Prostate gland (tissue), 2 donors: ENCODE measurements around the gene NEK4. TPM values are rescaled to one million over a fixed set of nuclear protein-coding genes. Genes with fewer than 3 reads are reported as not detected.

Experiments
- DNase-seq: peaks from one replicate; pipeline ENCODE4 v3.0.0-alpha.2; 2019; ENCODE audit warnings: low spot score
- H3K27ac ChIP-seq, 2 donors: fragments of 200-600 bp; sonication (generic); 2 replicates each; pipeline ENCODE4 v1.5.1; 2017 to 2019
- H3K27me3 ChIP-seq: fragments of 200-600 bp; sonication (generic); replicated peaks from 2 replicates; pipeline ENCODE4 v1.5.1; 2019; ENCODE audit not compliant: insufficient read depth
- H3K36me3 ChIP-seq, 2 donors: fragments of 200-600 bp; sonication (generic); 1 replicate in 1 of 2; 2 replicates in 1 of 2; pipeline versions ENCODE4 v1.5.1 to v1.8.1; 2017 to 2019
- H3K4me1 ChIP-seq: fragments of 200-600 bp; sonication (generic); replicated peaks from 2 replicates; pipeline ENCODE4 v1.5.1; 2019
- H3K4me3 ChIP-seq, 2 donors: fragments of 200-600 bp; sonication (generic); 2 replicates each; pipeline ENCODE4 v1.5.1; 2017 to 2019
- H3K9me3 ChIP-seq: fragments of 200-600 bp; sonication (generic); 2 replicates; pipeline ENCODE4 v1.5.1; 2017
- CTCF ChIP-seq, 4 experiments: fragments of 200-600 bp in 2 of 4; fragments of 450-650 bp in 2 of 4; sonication (generic) in 2 of 4; IDR thresholded peaks; 1 replicate in 3 of 4; 2 replicates in 1 of 4; pipeline ENCODE4 v1.5.1; 2016 to 2019; ENCODE audit warnings: antibody characterized with exemption in 4 of 4, mild to moderate bottlenecking in 2 of 4, moderate library complexity in 2 of 4
- POLR2A ChIP-seq: fragments of 450-650 bp; IDR thresholded peaks from one replicate; pipeline ENCODE4 v1.6.1; 2016; ENCODE audit warnings: antibody characterized with exemption, mild to moderate bottlenecking
- POLR2AphosphoS5 ChIP-seq: sonication (generic); formaldehyde crosslinking; IDR thresholded peaks from one replicate; pipeline ENCODE4 v1.6.1; 2017; ENCODE audit warnings: antibody characterized with exemption
- WGBS: methylation state at CpG from one replicate; pipeline ENCODE4 v1.1.5; 2018; 5-methylcytosine and 5-hydroxymethylcytosine counted together
- intact Hi-C: fragments of 100-400 bp; cut with DNase I; formaldehyde crosslinking; loops from one replicate; pipeline ENCODE4 v1.14.2; 2022
- total RNA-seq, 2 donors: library from RNA; depleted of rRNA; stranded (reverse); fragments of >200 nt; gene quantifications; one replicate each; pipeline ENCODE4 v1.1.0, GENCODE V29; 2016

NEK4 gene
- total RNA-seq, 2 donors from 2014 or later: 24.5 to 49.9 TPM

- Histone ChIP-seq H3K36me3 (no peaks in the 10 kb centered on the region), H3K9me3 (no peaks in the 10 kb centered on the region), H3K27me3 (peaks cover 1% of the 10 kb centered on the region), H3K4me3 (no peak overlapping the region), H3K27ac (no peak overlapping the region), H3K4me1 (no peaks in the 10 kb centered on the region)
- whole genome bisulfite sequencing: 82% methylated on average over 18 of the region's 18 CpGs
- intact Hi-C loops: no loop called here
- TF ChIP-seq POLR2A: no peak
- TF ChIP-seq CTCF (IDR thresholded peaks at IDR 0.05): no peak
- no peak for TF ChIP-seq POLR2AphosphoS5
- no peak for DNase-seq
Measured at GRCh38 chr3:52784021-52784621, 13.4 kb upstream of the NEK4 start.

GRCh38 chr3:52783211-52783555, 12.4 kb upstream of the NEK4 start:
- H3K4me3 ChIP-seq: no peak overlapping the region
- no peaks in the 10 kb centered on the region for H3K36me3 ChIP-seq
- DNase-seq: no peak
- intact Hi-C loops: no loop called here
- H3K4me1 ChIP-seq: no peaks in the 10 kb centered on the region
- TF ChIP-seq CTCF (IDR thresholded peaks at IDR 0.05) (no peak), POLR2AphosphoS5 (no peak), POLR2A (no peak)
- no peaks in the 10 kb centered on the region for H3K9me3 ChIP-seq
- no peak overlapping the region for H3K27ac ChIP-seq
- H3K27me3 ChIP-seq: peaks cover 1% of the 10 kb centered on the region
- WGBS: 86% methylated on average over 3 of the region's 3 CpGs

- TF ChIP-seq CTCF (IDR thresholded peaks at IDR 0.05) (no peak), POLR2AphosphoS5 (no peak), POLR2A (no peak)
- no peak for DNase-seq
- H3K27ac ChIP-seq: no peak overlapping the region
- WGBS: 66% methylated on average over 12 of the region's 12 CpGs
- no peak overlapping the region for H3K4me3 ChIP-seq
- intact Hi-C loops: no loop called here
- H3K27me3 ChIP-seq: peaks cover 1% of the 10 kb centered on the region
- H3K36me3 ChIP-seq: no peaks in the 10 kb centered on the region
- no peaks in the 10 kb centered on the region for H3K9me3 ChIP-seq
- H3K4me1 ChIP-seq: no peaks in the 10 kb centered on the region
Measured at GRCh38 chr3:52782412-52783210, 11.9 kb upstream of the NEK4 start.

GRCh38 chr3:52781741-52782140, 11.0 kb upstream of the NEK4 start:
- no peak overlapping the region for H3K4me3 ChIP-seq
- no peaks in the 10 kb centered on the region for H3K4me1 ChIP-seq
- no peaks in the 10 kb centered on the region for H3K9me3 ChIP-seq
- no peak overlapping the region for H3K27ac ChIP-seq
- no peaks in the 10 kb centered on the region for H3K36me3 ChIP-seq
- WGBS: 51% methylated on average over 13 of the region's 13 CpGs
- peaks cover 1% of the 10 kb centered on the region for H3K27me3 ChIP-seq
- intact Hi-C loops: no loop called here
- no peak for DNase-seq
- TF ChIP-seq POLR2AphosphoS5 (no peak), CTCF (IDR thresholded peaks at IDR 0.05) (no peak), POLR2A (no peak)
